ENCODE results near the gene DCANP1. TPM values are rescaled to one million over a fixed set of nuclear protein-coding genes. Genes with fewer than 3 reads are reported as not detected.

The DCANP1 gene
- total and polyA plus RNA-seq, 2 donors (not counting 1 experiment from before 2014, with no cell fraction given), result not detected

- H3K27me3 ChIP-seq (replicated peaks in 1 of 4; ENCODE audit: control extremely low read depth in 1 of 4, control insufficient read depth in 3 of 4, insufficient read depth in 4 of 4, low read length in 3 of 4), result peaks cover 0 to 6% (median 0%) of the 10 kb centered on the region in 4 experiments
Measured at GRCh38 chr5:135448791-135449507, 1.8 kb upstream of the DCANP1 start.

More at GRCh38 chr5:135448791-135449507, 1.8 kb upstream of the DCANP1 start:
- no peak overlapping the region for H3K27ac ChIP-seq (ENCODE audit: low read length in 2 of 2)
- H4K20me1 ChIP-seq (ENCODE audit: control insufficient read depth, insufficient read depth, low read length, poor library complexity, severe bottlenecking), result no peaks in the 10 kb centered on the region
- POLR2A ChIA-PET, result no interaction called here
- no peak overlapping the region for H2AFZ ChIP-seq (ENCODE audit: insufficient read depth, low read depth, low read length, poor library complexity, severe bottlenecking)
- intact Hi-C loops (cut with micrococcal nuclease), result no loop called here
- Mint-ChIP-seq H3K9me3 (ENCODE audit: insufficient read depth) (no peaks in the 10 kb centered on the region), H3K4me3 (no peak overlapping the region), H3K4me1 (peaks cover 2% of the 10 kb centered on the region), H3K27me3 (peaks cover 35% of the 10 kb centered on the region), H3K27ac (no peak overlapping the region)
- ATAC-seq (ENCODE audit: low read depth) (no peak), DNase-seq (no peak)
- WGBS (ENCODE audit: insufficient coverage), result 80% methylated on average over 5 of the region's 9 CpGs
- no peaks in the 10 kb centered on the region for H3K36me3 ChIP-seq (replicated peaks in 1 of 2; ENCODE audit: control extremely low read depth in 1 of 2, control insufficient read depth in 1 of 2, extremely low read depth in 1 of 2, insufficient read depth in 2 of 2, low read length in 1 of 2)
- CTCF ChIA-PET, result interaction anchor here (1.3 to 1.4 kb wide), 2 partner anchors 12 to 117 kb away, joined by 3 to 4 read pairs; no protein-coding TSS in a partner anchor
- no peak overlapping the region for H3K4me2 ChIP-seq (replicated peaks; ENCODE audit: low read depth, low read length, poor library complexity, severe bottlenecking)
- H3K9ac ChIP-seq (ENCODE audit: low read length), result no peak overlapping the region
- no peaks in the 10 kb centered on the region for H3K79me2 ChIP-seq (ENCODE audit: control insufficient read depth, insufficient read depth, low read length)
- TF ChIP-seq CTCF (IDR thresholded peaks at IDR 0.05) (no peak), EZH2 (IDR thresholded peaks at IDR 0.05; ENCODE audit: borderline replicate concordance, insufficient read depth, low read depth, low read length, poor library complexity, severe bottlenecking) (no peak)
- no peak overlapping the region for H3K4me3 ChIP-seq (ENCODE audit: control extremely low read depth in 1 of 5, extremely low read depth in 1 of 5, insufficient read depth in 1 of 5, low read depth in 2 of 5, low read length in 4 of 5)
- peaks cover 0 to 7% (median 0%) of the 10 kb centered on the region in 3 donors for H3K9me3 ChIP-seq (ENCODE audit: control extremely low read depth in 1 of 3, control insufficient read depth in 2 of 3, insufficient read depth in 1 of 3, low read length in 2 of 3)
- no peaks in the 10 kb centered on the region for H3K4me1 ChIP-seq (ENCODE audit: control insufficient read depth in 2 of 2, insufficient read depth in 2 of 2, low read length in 2 of 2)

Data from B cell (primary cell).